GM18951 (cell line): ENCODE results near the gene CASZ1.

Source experiments
- POLR2A ChIP-seq: IDR thresholded peaks from 4 replicates; pipeline ENCODE4 v1.6.1; 2011; ENCODE audit warnings: mild to moderate bottlenecking; ENCODE audit not compliant: insufficient read length, insufficient read depth; ENCODE audit errors: extremely low read depth
- in situ Hi-C: fragments of 300-500 bp; cut with MboI; formaldehyde crosslinking; loops from one replicate; pipeline ENCODE4 v1.12.0; 2022; ENCODE audit warnings: low sequenced_read_pairs, mixed read lengths, inconsistent platforms; ENCODE audit not compliant: unreplicated experiment

Gene CASZ1

GRCh38 chr1:10669570-10669969 lies 126.9 kb downstream of the CASZ1 start:
- in situ Hi-C loops = no loop called here
- TF ChIP-seq POLR2A = no peak

- in situ Hi-C loops = no loop called here
- TF ChIP-seq POLR2A = no peak
These were observed 128.3 kb downstream of the CASZ1 start for GRCh38 chr1:10667861-10668761.

GRCh38 chr1:10665930-10666850 lies 130.3 kb downstream of the CASZ1 start:
- TF ChIP-seq POLR2A = no peak
- in situ Hi-C loops = no loop called here

GRCh38 chr1:10665226-10665625 lies 131.2 kb downstream of the CASZ1 start:
- in situ Hi-C loops = no loop called here
- TF ChIP-seq POLR2A = no peak

- in situ Hi-C loops = no loop called here
- no peak for TF ChIP-seq POLR2A
These were observed 132.2 kb downstream of the CASZ1 start for GRCh38 chr1:10664251-10664650.

GRCh38 chr1:10663678-10664035 lies 132.8 kb downstream of the CASZ1 start:
- no peak for TF ChIP-seq POLR2A
- in situ Hi-C loops = no loop called here

- in situ Hi-C loops = no loop called here
- TF ChIP-seq POLR2A = no peak
These were observed 133.4 kb downstream of the CASZ1 start for GRCh38 chr1:10662824-10663677.

- in situ Hi-C loops = no loop called here
- TF ChIP-seq POLR2A = no peak
These were observed 134.3 kb downstream of the CASZ1 start for GRCh38 chr1:10662090-10662688.

- TF ChIP-seq POLR2A = no peak
- in situ Hi-C loops = no loop called here
These were observed 135.0 kb downstream of the CASZ1 start for GRCh38 chr1:10661453-10661852.

- in situ Hi-C loops = no loop called here
- TF ChIP-seq POLR2A = no peak
These were observed 136.6 kb downstream of the CASZ1 start for GRCh38 chr1:10659646-10660540.

GRCh38 chr1:10659218-10659617 lies 137.2 kb downstream of the CASZ1 start:
- in situ Hi-C loops = no loop called here
- no peak for TF ChIP-seq POLR2A
